GM23248 (cell line): ENCODE measurements around the gene CHM.
"Not testable (repeated sequence)": the region's sequence is repeated elsewhere in the genome, so short reads cannot be mapped to it uniquely, and the experiment has no call there.

ENCODE experiments used
- EZH2 ChIP-seq: fragments of 200-600 bp; sonication (generic); IDR thresholded peaks from 2 replicates; pipeline ENCODE4 v1.6.1; 2018; ENCODE audit warnings: antibody characterized with exemption, mild to moderate bottlenecking; ENCODE audit not compliant: insufficient read depth, poor library complexity, severe bottlenecking
- EZH2phosphoT487 ChIP-seq: fragments of 200-600 bp; sonication (generic); IDR thresholded peaks from 2 replicates; pipeline ENCODE4 v1.6.1; 2018; ENCODE audit warnings: antibody characterized with exemption, moderate library complexity, mild to moderate bottlenecking, low read depth; ENCODE audit not compliant: insufficient read depth

- not testable (repeated sequence) for TF ChIP-seq EZH2, EZH2phosphoT487
Measured at GRCh38 chrX:86014959-86015358, 32.4 kb downstream of the CHM start.
